DMS79 (cell line): ENCODE measurements around the gene NFX1.
"Not testable (repeated sequence)": the region's sequence is repeated elsewhere in the genome, so short reads cannot be mapped to it uniquely, and the experiment has no call there.

Experiments
- DNase-seq: peaks from one replicate; lab custom pipeline; 2025; lab: John Stamatoyannopoulos, UW

NFX1 gene

GRCh38 chr9:33388110-33388994 lies 98.0 kb downstream of the NFX1 start:
- no peak for DNase-seq

DNA sequence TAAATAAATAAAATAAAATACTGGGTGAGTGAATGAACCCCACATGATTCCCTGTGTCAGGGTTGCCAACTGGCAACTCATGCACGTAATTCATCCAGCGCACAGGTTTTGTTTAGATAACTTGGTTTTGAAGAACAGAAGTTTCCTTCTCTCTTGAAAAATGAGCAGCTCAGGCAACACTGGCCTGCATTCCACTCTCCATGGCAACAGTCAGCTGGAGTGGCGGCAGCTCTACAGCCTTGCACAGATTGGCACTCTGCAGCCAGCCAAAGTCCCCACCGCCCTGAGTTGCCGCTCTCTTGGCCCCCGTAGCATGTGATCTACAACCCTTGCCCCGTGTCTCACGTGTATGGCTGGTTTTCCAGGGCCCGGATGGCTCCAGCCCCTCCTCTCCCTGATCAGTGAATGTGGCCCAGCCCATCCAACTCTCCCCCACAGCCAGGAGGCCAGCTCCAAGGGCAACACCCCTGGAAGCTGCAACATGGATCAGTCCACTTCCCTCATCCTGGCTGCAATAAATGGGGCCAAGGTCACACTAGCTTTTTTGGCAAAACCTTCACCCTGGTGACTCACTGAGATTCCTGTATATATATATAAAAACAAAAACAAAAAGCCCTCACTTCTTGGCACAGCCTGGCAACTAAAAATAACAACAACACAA lies 100.9 kb downstream of the NFX1 start:
- DNase-seq = peak; percentile 34

GRCh38 chr9:33392591-33393021 lies 102.3 kb downstream of the NFX1 start:
- not testable (repeated sequence) for DNase-seq

- no peak for DNase-seq
Measured at GRCh38 chr9:33393581-33393980, 103.3 kb downstream of the NFX1 start.

GRCh38 chr9:33393986-33394385 lies 103.7 kb downstream of the NFX1 start:
- DNase-seq = not testable (repeated sequence)

DNA sequence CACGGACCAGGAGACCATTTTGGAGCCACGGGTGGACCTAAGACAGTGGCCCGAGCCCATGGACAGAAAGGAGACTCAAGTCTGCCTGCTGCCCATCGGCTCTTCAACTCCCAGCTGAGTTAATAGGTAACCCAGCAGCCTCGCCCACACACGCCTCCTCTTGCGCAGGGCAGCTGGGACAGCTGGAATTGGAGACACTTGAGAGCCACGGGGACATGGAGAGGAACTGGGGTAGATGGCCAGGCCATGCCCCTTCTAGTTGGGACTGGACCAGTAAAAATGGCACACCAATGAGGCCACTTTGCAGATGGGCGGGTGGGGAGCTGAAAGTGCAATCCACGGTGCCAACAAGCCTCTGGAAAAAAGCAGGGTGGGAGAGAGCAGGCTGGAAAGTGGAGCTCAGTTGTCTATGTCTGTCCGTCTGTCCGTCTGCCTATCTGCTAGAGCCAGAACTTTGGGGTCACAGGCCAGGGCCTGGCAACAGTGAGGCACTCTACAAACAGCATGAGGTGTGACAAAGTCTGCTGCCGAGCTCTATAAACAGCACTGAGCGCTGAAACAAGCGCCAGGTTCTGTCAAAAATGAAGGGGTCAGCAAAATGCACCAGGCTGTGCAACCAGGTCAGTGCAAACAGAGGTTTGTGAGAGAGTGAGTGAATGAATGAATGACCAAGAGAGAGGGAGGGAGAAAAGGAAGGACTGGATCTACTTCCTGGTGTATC lies 105.0 kb downstream of the NFX1 start:
- not testable (repeated sequence) for DNase-seq

- not testable (repeated sequence) for DNase-seq
Measured at GRCh38 chr9:33397801-33398200, 107.5 kb downstream of the NFX1 start.

GRCh38 chr9:33399047-33399446 lies 108.7 kb downstream of the NFX1 start:
- DNase-seq = not testable (repeated sequence)

DNA sequence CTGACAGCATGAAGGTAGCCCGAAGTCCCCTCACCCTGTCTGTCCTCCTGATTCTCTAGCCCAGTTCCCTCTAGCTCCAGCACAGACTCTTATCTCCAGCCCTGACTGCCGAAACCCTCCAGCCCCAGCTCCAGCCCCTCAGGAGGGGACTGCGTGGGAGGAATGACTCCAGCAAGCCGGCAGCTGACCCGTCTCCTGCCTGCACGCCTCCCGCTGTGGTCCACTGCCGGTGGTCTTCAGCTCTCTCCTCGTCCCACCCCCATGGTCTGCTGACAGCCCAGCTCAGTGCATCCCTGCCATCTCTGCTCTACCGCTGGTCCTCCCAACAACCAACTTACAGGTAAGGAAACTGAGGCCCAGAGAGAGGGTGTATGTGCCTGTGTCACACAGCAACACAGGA lies 111.5 kb downstream of the NFX1 start:
- DNase-seq = not testable (repeated sequence)

GRCh38 chr9:33402371-33402770 lies 112.1 kb downstream of the NFX1 start, which contains the start of gene AQP7:
Gene AQP7, minus strand, starts transcription at chr9:33402568. Its CDS starts 1,306 bp downstream, at chr9:33401262.
- not testable (repeated sequence) for DNase-seq

- no peak for DNase-seq
Measured at GRCh38 chr9:33403941-33404787, 113.8 kb downstream of the NFX1 start.

- no peak for DNase-seq
Measured at GRCh38 chr9:33404788-33405362, 114.6 kb downstream of the NFX1 start.

- DNase-seq = no peak
Measured at GRCh38 chr9:33407061-33407460, 116.7 kb downstream of the NFX1 start.

- DNase-seq = no peak
Measured at GRCh38 chr9:33408087-33408486, 117.8 kb downstream of the NFX1 start.

GRCh38 chr9:33414268-33414667 lies 124.0 kb downstream of the NFX1 start:
- no peak for DNase-seq

GRCh38 chr9:33414889-33415500 lies 124.7 kb downstream of the NFX1 start:
- DNase-seq = no peak

DNA sequence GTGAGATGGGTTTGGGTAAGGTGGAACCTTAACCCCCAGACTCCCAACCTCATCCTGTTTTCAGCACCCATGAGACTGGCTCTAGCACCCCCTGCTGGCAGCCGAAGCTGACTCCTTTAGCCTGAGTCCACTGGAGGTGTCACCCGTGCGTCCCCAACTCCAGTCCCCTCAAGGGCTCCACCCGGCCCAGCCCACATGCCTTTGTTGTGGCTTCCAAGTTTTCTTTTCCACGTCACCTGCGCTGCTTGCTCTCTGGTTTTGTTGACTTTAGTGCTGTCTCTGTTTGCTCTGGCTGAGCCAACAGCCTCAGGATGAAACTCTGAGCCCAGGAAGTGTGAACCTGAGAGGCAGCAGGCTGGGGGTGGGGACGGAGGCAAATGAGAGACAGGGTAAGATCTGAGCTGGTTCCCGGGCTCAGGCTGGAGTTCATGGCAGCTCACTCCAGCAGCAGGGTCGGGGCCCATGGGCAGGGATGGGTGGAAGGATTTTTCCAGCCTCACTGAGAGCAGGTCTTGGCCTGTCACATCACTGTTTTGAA lies 125.3 kb downstream of the NFX1 start:
- peak; percentile 20 for DNase-seq

GRCh38 chr9:33416996-33417395 lies 126.7 kb downstream of the NFX1 start:
- DNase-seq = no peak

GRCh38 chr9:33418090-33418489 lies 127.8 kb downstream of the NFX1 start:
- no peak for DNase-seq

GRCh38 chr9:33419708-33420303 lies 129.5 kb downstream of the NFX1 start:
- no peak for DNase-seq
